IPS DF 4.7 (cell line): ENCODE data around the gene RSPH10B2.
"Not testable (repeated sequence)": the region's sequence is repeated elsewhere in the genome, so short reads cannot be mapped to it uniquely, and the experiment has no call there.

ENCODE experiments used
- DNase-seq: peaks from one replicate; pipeline ENCODE4 v3.0.0-alpha.2; 2013; ENCODE audit warnings: low spot score; ENCODE audit errors: extremely low read depth

RSPH10B2 gene

DNA sequence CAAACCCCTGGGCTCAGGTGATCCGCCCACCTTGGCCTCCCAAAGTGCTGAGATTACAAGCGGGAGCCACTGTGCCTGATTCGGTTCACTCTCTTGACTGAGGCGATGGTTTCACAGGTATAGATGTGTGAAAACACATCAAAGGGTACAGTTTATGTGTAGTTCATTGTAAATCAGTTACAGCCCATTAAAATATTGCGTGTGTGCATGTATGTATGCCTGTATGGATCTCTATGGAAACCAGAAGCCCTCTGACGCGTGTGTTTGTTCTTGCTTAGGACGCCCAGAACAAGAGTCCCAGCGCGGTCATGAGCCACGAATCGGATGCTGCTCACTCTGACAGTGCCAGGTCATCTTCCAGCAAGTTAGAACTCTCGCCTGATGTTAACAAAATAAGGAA lies 35.5 kb downstream of the RSPH10B2 start:
- DNase-seq: not testable (repeated sequence)

DNA sequence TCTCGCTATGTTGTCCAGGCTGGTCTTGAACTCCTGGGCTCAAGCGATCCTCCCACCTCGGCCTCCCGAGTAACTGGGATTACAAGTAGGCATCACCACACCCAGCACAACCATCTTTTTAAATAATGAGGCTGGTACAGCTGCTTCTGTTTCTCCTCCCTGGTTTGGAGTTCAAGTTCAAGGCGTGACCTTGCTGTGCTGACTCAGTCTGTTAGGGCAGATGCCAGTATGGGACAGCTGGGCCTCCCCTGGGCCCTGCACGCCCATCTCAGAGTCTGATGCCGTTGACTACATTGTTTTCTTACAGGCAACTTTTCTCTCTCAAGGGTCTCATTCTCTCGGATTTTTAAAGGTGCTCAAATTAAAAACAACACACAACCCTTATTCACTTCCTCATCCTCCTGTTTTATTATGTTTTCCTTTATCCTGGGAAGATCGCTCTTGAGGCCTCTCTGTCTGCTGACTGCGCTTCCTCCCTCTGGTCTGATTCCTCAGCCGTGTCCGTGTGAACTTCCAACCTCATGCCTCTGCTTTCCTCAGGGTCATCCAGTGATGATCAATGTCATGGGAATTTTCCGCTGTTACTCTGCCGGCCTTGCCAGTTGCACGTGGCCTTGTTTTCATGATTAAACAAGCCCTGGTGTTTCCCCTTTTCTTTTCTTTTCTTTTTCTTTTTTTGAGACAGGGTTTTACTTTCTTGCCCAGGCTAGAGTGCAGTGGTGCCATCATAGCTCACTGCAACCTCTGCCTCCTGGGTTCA lies 38.4 kb downstream of the RSPH10B2 start:
- not testable (repeated sequence) for DNase-seq

DNA sequence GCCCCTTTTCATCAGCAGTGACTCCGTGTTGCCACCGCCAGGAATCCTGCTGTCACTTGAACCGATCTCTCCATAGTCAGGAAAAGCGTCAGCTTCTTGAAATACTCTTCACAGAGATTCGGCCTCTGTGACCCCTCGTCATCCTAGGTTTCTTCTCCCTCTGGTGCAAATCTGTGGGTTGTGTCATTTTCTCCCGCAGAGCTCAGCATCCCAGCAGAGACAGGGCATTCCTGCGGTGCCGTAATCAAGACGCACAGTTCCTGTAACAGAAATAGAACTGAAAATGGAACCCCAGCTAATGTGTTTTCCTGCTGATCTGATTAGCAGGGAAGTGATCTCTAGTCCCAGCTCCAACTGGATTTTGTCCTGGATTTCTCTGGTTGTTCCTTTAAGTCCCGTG lies 40.4 kb downstream of the RSPH10B2 start:
- not testable (repeated sequence) for DNase-seq

DNA sequence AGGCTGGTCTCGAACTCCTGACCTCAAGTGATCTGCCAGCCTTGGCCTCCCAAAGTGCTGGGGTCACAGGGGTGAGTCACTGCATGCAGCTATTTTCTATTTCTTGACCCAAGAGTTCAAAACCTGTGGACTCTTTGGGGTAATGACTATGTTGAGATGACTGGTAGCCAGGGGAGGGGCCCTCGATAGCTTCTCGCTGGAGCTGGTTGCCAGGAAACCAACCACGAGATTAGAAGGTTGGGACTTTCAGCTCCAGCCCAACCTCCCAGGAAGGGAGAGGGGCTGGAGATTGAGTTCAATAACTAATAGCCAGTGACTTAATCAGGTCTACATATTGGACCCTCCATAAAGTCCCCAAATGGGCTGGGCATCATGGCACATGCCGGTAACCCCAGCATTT lies 43.3 kb downstream of the RSPH10B2 start:
- DNase-seq: not testable (repeated sequence)

DNA sequence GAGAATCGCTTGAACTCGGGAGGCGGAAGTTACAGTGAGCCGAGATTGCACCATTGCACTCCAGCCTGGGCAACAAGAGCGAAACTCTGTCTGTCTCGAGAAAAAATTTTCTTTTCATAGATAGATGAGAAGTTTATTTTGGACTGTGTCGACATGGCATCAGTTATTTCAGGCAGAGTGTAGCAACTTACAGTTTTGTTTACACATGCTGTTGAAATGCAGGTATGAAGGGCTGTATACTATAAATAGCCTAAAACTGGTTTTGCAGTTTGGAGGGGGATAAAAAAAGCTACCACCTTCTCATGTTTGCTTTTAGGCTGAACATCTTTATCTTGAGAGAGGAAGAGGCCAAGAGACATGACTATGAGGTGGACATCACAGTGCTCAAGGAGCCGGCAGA lies 44.1 kb downstream of the RSPH10B2 start:
- not testable (repeated sequence) for DNase-seq

DNA sequence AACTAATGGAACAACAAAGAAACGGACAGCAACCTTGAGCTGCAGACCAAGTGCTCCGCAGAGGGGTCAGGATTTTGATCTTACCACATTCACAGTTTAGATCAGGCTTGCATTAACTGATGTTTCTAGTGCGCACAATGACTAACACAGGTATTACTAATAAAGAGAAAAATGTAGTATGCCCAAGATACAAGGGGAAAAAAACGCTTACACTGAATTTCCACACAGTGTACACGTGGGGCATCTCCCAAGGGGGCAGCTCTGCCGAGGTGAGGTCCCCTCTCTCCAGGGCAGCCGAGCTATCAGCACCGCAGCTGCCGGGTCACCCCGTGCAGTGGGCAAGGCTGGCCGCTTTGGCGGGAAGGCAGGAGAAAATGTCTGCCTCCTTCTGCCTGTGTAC lies 46.0 kb downstream of the RSPH10B2 start:
- DNase-seq: not testable (repeated sequence)

DNA sequence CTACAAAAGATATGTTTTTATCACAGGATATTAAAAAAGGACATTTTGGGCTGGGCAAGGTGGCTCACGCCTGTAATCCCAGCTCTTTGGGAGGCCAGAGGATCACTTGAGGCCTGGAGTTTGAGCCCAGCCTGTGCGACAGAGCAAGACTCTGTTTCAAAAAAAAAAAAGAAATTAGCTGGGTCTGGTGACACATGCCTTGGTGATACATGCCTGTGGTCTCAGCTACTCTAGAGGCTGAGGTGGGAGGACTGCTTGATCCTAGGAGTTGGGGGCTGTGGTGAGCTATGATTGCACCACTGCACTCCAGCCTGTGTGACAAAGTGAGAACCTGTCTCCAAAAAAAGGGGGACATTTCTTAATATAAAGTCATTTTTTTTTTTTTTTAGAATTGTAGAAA lies 46.4 kb downstream of the RSPH10B2 start:
- DNase-seq: not testable (repeated sequence)

DNA sequence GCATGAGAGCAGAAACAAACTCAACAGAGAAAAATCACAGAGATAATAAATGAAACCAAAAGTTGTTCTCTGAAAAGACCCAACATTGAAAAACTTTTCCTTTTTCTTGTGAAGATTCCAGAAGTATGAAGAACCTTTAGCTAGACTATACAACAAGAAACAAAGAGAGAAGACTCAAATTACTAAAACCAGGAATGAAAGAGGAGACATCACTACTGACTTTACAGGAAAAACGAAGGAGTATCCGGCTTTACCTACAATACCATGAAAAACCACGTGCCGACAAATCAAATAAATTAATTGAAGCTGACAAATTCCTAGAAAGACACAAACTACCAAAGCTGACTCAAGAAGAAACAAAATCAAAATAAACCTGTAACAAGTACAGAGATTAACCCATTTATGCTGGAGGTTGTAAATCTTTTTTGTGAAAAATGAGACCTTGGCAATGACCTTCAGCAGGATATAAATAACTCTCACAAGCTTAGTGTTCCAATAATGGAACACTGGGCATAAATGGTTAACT lies 53.6 kb downstream of the RSPH10B2 start:
- not testable (repeated sequence) for DNase-seq

DNA sequence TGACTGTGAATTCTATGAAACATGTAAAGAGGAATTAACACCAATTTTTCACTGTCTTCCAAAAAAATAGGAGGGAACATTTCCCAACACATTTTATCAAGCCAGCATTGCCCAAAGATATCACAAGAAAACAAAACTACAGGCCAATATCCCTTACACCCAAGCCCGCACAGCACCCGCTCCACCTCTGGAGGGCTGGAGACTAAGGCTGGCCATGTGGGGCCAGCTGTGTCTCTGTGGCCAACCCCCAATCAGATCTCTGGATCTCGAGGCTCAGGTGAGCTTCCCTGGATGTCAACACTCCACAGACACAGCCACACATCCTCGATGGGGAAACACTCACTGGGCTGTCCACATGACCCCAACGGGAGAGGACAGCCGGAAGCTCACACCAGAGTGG lies 54.1 kb downstream of the RSPH10B2 start:
- DNase-seq: not testable (repeated sequence)

DNA sequence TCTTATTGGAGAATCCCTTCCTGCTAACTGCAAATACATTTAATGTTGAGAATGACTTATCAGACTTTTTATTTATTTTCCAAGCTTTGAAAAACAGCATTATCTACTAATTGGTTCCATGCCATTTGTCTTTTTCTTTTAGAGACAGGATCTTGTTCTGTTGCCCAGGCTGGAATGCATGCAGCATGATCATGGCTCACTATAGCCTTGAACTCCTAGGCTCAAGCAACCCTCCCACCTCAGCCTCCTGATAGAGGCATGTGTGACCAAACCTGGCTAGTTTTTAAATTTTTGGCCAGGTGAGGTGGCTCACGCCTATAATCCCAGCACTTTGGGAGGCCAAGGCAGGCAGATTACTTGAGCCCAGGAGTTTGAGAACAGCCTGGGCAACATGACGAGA lies 59.1 kb downstream of the RSPH10B2 start:
- DNase-seq: not testable (repeated sequence)

DNA sequence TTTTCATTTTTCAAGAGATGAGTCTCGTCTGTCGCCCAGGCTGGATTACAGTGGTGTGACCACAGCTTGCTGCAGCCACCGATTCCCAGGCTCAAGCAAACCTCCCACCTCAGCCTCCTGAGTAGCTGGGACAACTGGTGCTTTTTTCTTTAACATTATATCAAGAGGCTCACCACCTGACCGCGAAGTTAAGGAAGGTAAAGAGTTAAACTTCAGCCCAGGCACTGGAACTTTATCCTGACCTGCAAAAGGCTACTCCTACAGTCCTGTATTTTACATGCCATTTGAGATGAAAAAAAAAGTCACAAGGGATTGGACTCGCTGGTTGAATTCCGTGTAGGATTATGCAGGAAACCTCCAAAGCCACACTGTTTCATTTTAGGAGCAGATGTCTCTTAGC lies 61.6 kb downstream of the RSPH10B2 start:
- DNase-seq: not testable (repeated sequence)

DNA sequence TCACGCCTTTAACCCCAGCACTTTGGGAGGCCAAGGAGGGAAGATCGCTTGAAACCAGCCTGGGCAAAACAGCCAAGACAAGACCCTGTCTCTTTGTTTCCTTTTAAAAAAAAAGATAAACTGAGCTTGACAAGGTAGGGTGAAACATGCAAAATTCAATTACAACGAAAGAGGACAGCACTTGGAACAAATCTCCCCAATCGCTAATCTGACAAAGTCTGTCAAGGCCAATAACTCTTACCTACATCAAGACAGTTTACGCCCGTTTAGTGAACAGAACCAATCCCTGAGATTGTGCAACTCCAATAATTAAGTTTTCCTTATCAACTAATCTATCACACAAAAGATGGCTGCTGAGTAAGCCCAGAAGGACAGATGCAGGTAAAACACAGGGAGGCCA lies 67.7 kb downstream of the RSPH10B2 start:
- not testable (repeated sequence) for DNase-seq

DNA sequence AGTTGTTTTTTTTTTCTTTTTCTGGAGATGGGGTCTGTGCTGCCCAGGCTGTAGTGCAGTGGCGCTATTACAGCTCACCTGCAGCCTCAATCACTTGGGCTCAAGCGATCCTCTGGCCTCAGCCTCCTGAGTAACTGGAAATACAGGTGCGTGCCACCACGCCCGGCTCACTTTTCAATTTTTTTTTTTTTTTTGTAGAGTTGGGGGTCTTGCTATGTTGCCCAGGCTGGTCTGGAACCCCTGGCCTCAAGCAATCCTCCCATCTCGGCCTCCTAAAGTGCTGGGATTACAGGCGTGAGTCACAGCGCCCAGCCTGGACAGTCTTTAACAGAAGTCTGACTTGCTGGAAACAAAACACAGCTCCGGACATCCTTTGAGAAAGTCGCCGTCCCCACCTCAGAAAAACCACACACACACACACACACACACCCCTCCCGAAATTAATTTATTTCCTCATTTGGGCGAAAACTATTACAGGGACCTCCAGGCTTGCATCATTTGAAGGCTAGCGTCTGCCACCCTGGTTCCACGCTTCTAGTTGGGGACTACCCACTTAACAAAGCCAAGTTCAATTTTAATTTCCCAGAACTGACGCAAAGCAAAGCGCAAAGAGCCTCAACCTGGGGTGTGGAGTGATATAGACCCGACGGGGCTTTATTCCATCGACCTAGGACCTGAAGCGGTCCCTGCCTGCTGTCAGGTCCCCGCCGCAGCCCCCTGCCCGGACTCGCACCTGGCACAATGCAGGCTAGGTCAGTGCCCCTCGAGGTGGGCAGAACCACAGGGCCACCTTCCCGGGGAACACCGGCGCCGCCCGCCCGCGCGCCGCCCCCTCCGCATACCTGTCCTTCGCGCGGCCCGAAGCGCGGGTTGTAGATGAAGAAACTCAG lies 71.6 kb downstream of the RSPH10B2 start:
- DNase-seq: not testable (repeated sequence)

DNA sequence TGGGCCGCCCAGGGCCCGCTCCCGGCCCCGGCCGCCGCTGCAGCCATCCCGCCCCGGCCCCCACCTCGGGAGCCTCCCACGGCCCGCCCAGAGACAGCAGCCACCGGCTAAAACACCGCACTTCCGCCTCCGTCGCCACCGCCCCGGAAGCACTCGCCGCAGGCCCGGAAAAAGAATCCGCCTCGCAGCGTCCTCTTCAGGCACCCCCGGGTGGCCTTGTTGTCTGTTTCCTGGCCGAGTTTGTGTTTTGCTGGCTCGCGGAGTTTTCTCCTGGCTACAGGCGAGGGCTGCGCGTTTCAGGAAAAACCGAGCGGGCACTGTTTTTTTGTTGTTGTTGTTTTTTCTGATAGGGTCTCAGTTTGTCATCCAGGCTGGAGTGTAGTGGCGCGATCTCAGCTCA lies 72.2 kb downstream of the RSPH10B2 start, which contains the start of gene CCZ1B:
Gene CCZ1B (minus strand): TSS at position 125 of the 400 bp plus-strand sequence. CDS start 78 bp downstream, at position 47.
- DNase-seq: not testable (repeated sequence)

DNA sequence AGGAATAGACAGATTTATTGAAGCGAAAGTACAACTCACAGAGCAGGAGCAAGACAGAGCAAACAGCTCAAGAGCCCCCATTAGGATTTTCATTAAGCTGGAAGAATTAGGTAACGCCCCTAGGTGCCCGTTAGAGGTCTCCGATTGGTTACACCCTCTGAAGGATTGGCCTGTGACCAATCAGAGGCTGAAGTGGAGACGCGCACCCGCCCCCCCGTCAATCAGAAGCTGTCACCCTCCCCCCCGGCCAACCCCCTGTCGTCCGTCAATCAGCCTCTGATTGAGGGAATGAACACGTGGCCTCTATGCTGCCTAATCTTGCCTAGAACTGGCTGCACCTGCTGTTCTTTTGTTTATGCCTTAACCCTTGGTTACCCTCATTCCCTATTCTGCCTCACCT lies 73.3 kb downstream of the RSPH10B2 start:
- not testable (repeated sequence) for DNase-seq

DNA sequence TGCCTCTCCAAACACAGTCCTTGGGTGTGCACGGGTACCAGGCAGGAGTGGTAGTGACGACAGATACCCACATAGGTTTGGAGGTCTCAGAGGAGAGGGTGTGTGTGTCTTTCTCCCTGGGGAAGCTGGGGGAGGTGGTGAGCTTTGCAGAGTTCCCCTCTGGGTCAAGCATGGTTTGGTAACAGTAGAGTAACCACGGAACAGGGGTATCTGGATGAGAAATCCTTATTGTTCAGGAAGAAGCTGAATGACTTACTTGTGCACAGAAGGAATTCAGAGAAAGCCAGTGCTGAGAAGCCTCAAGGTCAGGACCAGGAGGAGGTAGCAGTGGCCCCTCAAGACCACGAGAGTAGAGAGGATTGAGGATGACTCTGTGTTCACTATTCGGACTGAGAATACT lies 75.7 kb downstream of the RSPH10B2 start:
- not testable (repeated sequence) for DNase-seq

DNA sequence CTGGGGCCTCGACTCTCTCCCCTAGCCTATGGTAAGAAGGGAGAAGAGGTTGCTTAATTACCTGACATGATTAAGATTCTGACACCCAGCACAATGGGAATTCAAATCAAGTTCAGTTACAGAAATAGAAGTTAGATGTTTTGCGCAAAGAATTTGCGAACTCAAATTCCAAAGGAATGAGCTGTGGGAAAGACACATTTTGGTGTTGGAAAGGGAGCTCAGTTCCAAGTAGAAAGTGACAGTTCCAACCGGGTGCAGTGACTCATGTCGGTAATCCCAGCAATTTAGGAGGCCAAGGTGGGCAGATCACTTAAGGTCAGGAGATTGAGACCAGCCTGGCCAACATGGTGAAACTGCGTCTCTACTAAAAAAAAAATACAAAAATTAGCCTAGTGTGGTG lies 76.1 kb downstream of the RSPH10B2 start:
- not testable (repeated sequence) for DNase-seq

DNA sequence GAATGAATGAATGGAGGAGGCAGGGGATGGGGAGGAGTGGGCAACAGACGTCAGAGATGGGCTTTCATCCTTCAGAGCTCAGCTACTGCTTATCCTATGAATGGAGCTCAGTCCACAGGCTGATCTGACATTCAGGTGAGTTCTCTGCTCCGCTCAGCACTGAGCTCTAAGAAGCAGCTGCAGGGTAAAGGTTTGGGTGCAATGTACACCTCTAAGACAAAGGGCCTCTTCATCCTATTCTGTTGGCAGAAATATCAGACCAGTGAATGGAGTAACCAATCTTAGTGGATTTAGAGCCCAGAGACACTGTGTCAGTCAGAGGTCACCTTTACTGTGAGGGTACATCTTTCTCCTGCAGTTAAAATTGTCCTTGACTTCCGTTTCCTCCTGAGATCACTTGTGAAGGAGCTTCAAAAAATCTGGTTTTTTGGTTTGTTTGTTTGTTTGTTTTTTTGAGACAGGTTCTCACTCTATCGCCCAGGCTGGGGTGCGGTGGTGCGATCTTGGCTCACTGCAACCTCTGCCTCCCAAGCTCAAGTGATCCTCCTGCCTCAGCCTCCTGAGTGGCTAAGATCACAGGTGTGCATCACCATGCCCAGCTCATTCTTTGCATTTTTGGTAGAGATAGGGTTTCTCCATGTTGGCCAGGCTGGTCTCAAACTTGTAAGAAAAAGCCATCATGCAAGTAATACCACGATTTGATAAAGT lies 77.3 kb downstream of the RSPH10B2 start:
- no peak for DNase-seq

DNA sequence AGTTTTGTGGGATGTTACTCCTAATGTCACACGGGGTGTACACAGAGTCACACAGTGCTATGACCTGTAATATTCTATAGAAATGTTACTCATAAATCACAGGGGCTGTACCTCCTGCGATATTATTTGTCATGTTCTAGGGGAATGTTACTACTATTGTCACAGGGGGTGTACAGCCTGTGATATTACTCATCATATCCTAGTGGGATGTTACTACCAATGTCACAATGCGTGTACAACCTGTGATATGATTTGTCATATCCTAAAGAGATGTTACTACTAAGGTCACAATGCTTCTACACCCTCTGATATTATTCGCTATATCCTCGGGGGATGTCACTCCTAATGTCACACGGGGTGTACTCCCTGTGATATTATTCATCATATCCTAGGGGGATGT lies 79.7 kb downstream of the RSPH10B2 start:
- DNase-seq: no peak

DNA sequence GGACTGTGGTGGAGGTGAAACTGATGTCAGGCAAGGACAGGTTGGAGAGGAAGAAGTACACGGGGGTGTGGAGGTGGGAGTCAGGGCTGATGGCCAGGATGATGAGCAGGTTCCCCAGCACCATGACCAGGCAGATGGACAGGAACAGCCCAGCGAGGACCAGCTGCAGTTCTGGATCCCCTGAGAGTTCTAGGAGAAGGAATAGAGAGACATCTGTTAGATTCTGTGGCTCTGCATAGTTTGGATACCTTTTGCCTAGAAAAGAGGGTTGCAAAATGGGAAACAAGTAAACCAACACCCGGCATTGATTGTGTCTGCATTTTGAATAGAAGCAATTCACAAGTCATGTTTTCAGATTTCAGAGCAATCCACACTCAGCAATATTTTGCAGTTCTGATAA lies 81.6 kb downstream of the RSPH10B2 start:
- not testable (repeated sequence) for DNase-seq

DNA sequence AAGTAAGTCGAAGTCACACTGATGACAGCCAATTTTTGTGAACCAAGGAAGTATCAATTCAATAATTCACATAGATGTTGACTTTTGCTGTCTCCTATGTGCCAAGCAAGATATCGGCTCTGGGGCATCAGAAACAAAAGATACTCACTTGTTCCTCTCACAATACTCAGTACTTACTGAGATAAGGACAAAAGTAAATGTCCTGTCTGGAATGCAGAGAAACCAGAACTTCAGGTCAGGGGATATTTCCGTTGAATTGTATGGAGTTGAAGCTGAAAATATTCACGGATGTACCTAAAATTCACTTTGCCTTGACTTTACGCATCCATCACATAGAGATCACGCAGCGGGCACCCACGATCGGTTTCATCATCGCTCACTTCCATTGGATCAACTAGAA lies 83.2 kb downstream of the RSPH10B2 start:
- DNase-seq: not testable (repeated sequence)
